CD1c-positive myeloid dendritic cell (primary cell): Measurements from ENCODE around the gene CFAP61.

Experiments
- DNase-seq: peaks from one replicate; pipeline ENCODE4 v3.0.0-alpha.2; 2016; ENCODE audit errors: extremely low spot score

CFAP61 gene

DNA sequence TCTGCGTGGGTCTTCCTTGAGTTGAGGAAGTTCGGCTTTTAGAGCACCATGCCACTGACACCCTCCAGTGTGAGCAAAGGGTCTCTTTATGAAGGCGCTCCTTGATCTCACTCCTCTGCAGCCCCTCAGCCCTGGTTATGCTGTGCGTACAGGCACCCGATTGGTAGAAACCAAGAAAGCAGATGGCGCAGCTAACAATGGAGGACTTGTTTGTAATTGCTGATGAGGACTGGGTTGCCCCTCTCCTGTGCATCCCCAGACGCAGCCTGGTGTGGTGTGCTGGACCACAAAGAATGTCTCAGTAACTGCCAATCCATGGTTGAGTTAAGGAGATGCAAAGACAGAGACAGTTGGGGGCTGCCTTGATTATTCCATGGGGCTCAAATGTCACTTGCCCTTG, 345.8 kb downstream of the CFAP61 start:
- DNase-seq = no peak

DNA sequence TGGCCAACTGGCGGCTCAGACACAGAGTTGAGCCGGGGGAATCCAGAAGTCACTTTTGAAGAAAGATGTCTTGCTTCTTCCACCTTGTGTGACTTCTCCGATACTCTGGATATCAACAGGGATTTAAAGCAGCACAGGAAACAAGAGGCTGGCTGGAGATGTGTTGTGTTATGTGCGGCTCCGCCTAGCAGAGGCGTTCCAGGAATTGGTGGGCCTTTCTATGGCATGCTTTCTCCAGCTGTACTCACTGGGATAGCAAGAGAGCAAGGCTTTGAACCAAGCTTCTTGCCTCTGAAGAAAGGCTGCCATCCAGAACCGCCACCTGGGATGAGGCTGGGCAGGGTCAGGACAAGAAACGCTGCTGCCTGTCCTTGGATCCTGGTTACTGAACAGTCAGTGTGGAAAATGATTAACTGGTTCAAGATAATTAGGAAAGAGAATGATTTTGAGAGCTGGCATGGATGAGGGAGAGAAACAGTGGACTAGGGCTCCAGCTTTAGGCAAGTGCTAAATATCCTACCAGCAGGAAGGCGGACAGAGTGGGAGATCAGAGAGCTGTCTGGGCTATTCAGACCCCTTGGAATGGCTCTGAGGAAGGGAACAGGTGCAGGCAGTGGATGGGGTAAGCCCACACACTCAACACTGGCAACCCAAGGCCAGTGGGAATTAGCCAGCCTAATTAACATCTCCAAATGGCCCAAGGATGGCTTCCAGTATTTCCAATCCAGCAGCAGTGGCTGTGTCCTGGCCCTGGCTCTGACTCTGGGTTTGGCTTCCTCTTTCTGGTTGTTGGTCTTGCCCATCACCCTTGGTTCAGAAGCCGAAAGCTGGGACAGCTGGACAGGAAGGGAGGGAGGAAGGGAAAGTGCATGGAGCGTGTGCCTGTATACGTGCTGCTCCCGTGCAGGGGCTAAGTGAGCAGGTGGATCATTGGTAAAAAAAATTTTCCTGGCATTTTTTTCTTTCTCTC, 347.5 kb downstream of the CFAP61 start:
- peak; percentile 4 for DNase-seq

GRCh38 chr20:20401991-20402390, 349.7 kb downstream of the CFAP61 start:
- no peak for DNase-seq

- DNase-seq = no peak
These were observed 352.3 kb downstream of the CFAP61 start for GRCh38 chr20:20404633-20405032.

DNA sequence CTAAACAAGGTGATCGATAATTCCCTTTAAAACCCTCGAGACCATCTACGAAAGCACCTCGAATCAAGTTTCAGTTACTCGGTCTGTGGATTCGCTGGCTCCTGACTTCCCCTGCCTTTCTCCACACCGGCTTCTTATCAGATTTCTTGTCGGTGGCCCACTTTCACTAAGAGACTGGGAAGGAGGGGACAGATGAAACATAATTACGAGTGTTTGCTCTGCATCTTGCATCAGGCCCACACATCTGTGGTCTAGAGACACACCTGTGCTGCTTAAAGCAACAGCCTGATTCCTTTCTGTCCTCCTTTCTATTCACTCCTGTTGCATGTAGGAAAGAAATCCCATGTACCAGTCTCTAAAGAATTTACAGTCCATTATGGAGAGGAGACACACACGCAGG, 353.3 kb downstream of the CFAP61 start:
- DNase-seq = no peak

DNA sequence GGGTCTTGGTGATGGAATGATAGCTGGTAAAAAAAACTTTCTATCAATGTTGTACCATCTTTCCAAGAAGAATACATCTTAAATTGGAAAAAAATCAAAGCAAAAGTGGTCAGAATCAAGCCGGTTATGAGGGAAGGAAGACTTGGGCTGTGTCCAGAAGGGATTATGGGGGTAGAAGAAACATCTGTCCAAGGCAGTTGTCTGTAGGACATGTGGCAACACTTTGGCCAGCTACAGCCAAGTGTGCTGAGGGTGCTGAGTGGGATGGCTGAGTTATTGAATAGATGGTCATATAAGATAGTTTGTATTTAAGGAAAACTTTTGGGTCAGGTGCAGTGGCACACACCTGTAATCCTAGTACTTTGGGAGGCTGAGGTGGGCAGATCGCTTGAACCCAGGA, 354.0 kb downstream of the CFAP61 start:
- DNase-seq = no peak

- DNase-seq = peak; percentile 22
These were observed 355.8 kb downstream of the CFAP61 start for GRCh38 chr20:20407891-20408805.

DNA sequence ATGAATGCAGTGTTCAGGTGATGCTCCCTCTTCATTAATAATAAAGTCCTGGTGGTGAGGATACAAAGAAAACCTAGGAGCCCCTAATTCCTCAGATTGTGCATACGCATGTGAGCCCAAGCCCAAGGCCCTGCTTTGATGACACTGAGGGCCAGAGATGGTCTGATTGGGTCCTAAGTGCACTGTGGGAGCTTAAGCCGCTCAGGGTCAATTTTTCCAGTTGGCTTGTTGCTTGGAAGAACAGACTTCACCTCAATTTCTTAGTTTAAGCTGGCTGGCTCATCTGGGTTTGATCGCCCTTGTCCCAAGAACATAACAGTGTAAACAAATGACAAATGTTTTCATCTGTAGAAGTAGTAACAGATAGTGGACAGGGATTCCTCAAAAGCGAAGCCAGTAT, 357.0 kb downstream of the CFAP61 start:
- DNase-seq = no peak
